BLaER1 (cell line): ENCODE results near the gene CYP46A1.

ENCODE experiments used
- H3K27ac ChIP-seq: shearing (Covaris generic); formaldehyde crosslinking; 2 replicates; pipeline ENCODE4 v1.8.1; 2022
- H3K27me3 ChIP-seq: shearing (Covaris generic); formaldehyde crosslinking; 2 replicates; pipeline ENCODE4 v1.8.1; 2022
- H3K36me3 ChIP-seq: shearing (Covaris generic); formaldehyde crosslinking; 2 replicates; pipeline ENCODE4 v1.8.1; 2022
- H3K4me1 ChIP-seq: shearing (Covaris generic); formaldehyde crosslinking; 2 replicates; pipeline ENCODE4 v1.8.1; 2022
- H3K4me2 ChIP-seq: shearing (Covaris generic); formaldehyde crosslinking; 2 replicates; pipeline ENCODE4 v1.8.1; 2022
- H3K4me3 ChIP-seq: shearing (Covaris generic); formaldehyde crosslinking; 2 replicates; pipeline ENCODE4 v1.8.1; 2022
- H3K9ac ChIP-seq: shearing (Covaris generic); formaldehyde crosslinking; 2 replicates; pipeline ENCODE4 v1.8.1; 2022
- H3K9me3 ChIP-seq: shearing (Covaris generic); formaldehyde crosslinking; 2 replicates; pipeline ENCODE4 v1.8.1; 2022
- H4K20me1 ChIP-seq: shearing (Covaris generic); formaldehyde crosslinking; 2 replicates; pipeline ENCODE4 v1.8.1; 2022
- Cebpa-rat ChIP-seq: shearing (Covaris generic); IDR thresholded peaks from 2 replicates; pipeline ENCODE4 v1.8.1; 2022

Gene CYP46A1

GRCh38 chr14:99718811-99719192, 34.7 kb downstream of the CYP46A1 start:
- Histone ChIP-seq H3K9ac (no peak overlapping the region), H3K4me1 (peaks cover 37% of the 10 kb centered on the region), H3K27me3 (no peaks in the 10 kb centered on the region), H3K4me3 (no peak overlapping the region), H4K20me1 (no peaks in the 10 kb centered on the region), H3K36me3 (no peaks in the 10 kb centered on the region), H3K4me2 (peak overlapping the region; percentile 81), H3K9me3 (no peaks in the 10 kb centered on the region), H3K27ac (no peak overlapping the region; the same call in 1 of the 2 replicates)
- no peak for TF ChIP-seq Cebpa-rat

GRCh38 chr14:99720941-99721791, 37.1 kb downstream of the CYP46A1 start:
- Histone ChIP-seq H3K9me3 (no peaks in the 10 kb centered on the region), H3K36me3 (no peaks in the 10 kb centered on the region), H3K9ac (no peak overlapping the region), H3K27ac (no peak overlapping the region), H3K4me1 (peaks cover 35% of the 10 kb centered on the region), H3K4me3 (no peak overlapping the region), H4K20me1 (no peaks in the 10 kb centered on the region), H3K4me2 (no peak overlapping the region), H3K27me3 (no peaks in the 10 kb centered on the region)
- TF ChIP-seq Cebpa-rat, result no peak

GRCh38 chr14:99721792-99722516, 37.9 kb downstream of the CYP46A1 start:
- Histone ChIP-seq H3K4me3 (no peak overlapping the region), H3K9ac (no peak overlapping the region), H3K36me3 (no peaks in the 10 kb centered on the region), H3K9me3 (no peaks in the 10 kb centered on the region), H3K27me3 (no peaks in the 10 kb centered on the region), H3K27ac (no peak overlapping the region), H4K20me1 (no peaks in the 10 kb centered on the region), H3K4me2 (no peak overlapping the region), H3K4me1 (peaks cover 27% of the 10 kb centered on the region)
- TF ChIP-seq Cebpa-rat, result no peak

GRCh38 chr14:99722741-99723140, 38.6 kb downstream of the CYP46A1 start:
- Histone ChIP-seq H3K4me2 (no peak overlapping the region), H3K9ac (no peak overlapping the region), H3K27ac (no peak overlapping the region), H3K9me3 (no peaks in the 10 kb centered on the region), H3K4me1 (peaks cover 19% of the 10 kb centered on the region), H3K27me3 (no peaks in the 10 kb centered on the region), H3K4me3 (no peak overlapping the region), H3K36me3 (no peaks in the 10 kb centered on the region), H4K20me1 (no peaks in the 10 kb centered on the region)
- TF ChIP-seq Cebpa-rat, result no peak

- Histone ChIP-seq H3K4me2 (no peak overlapping the region), H4K20me1 (no peaks in the 10 kb centered on the region), H3K4me1 (peaks cover 8% of the 10 kb centered on the region), H3K4me3 (no peak overlapping the region), H3K9ac (no peak overlapping the region), H3K27me3 (no peaks in the 10 kb centered on the region), H3K9me3 (no peaks in the 10 kb centered on the region), H3K27ac (no peak overlapping the region), H3K36me3 (no peaks in the 10 kb centered on the region)
- TF ChIP-seq Cebpa-rat, result no peak
These were observed 40.2 kb downstream of the CYP46A1 start for GRCh38 chr14:99724196-99724891.

- no peak overlapping the region for H3K4me2 ChIP-seq
- no peaks in the 10 kb centered on the region for H3K36me3 ChIP-seq
- no peak for TF ChIP-seq Cebpa-rat
- no peak overlapping the region for H3K4me3 ChIP-seq
- no peaks in the 10 kb centered on the region for H3K9me3 ChIP-seq
- H4K20me1 ChIP-seq, result no peaks in the 10 kb centered on the region
- peaks cover 2% of the 10 kb centered on the region; the same call in 1 of the 2 replicates for H3K27me3 ChIP-seq
- H3K27ac ChIP-seq, result no peak overlapping the region
- H3K9ac ChIP-seq, result no peak overlapping the region
- H3K4me1 ChIP-seq, result peaks cover 12% of the 10 kb centered on the region
These were observed 41.1 kb downstream of the CYP46A1 start for GRCh38 chr14:99724939-99725773.

- Histone ChIP-seq H3K4me2 (no peak overlapping the region; the same call in 1 of the 2 replicates), H3K36me3 (no peaks in the 10 kb centered on the region), H3K4me1 (peaks cover 17% of the 10 kb centered on the region), H3K9ac (no peak overlapping the region), H3K4me3 (no peak overlapping the region), H3K27ac (no peak overlapping the region), H4K20me1 (no peaks in the 10 kb centered on the region), H3K27me3 (peaks cover 10% of the 10 kb centered on the region; the same call in 1 of the 2 replicates), H3K9me3 (no peaks in the 10 kb centered on the region)
- no peak for TF ChIP-seq Cebpa-rat
These were observed 41.9 kb downstream of the CYP46A1 start for GRCh38 chr14:99725774-99726537.

GRCh38 chr14:99726538-99727095, 42.5 kb downstream of the CYP46A1 start:
- no peaks in the 10 kb centered on the region for H3K9me3 ChIP-seq
- peaks cover 11% of the 10 kb centered on the region; the same call in 1 of the 2 replicates for H3K27me3 ChIP-seq
- no peak overlapping the region for H3K9ac ChIP-seq
- TF ChIP-seq Cebpa-rat, result no peak
- H3K36me3 ChIP-seq, result no peaks in the 10 kb centered on the region
- H3K27ac ChIP-seq, result no peak overlapping the region
- H3K4me2 ChIP-seq, result no peak overlapping the region
- H3K4me1 ChIP-seq, result peaks cover 17% of the 10 kb centered on the region
- no peak overlapping the region for H3K4me3 ChIP-seq
- no peaks in the 10 kb centered on the region for H4K20me1 ChIP-seq
